A549 (cell line): ENCODE data around the gene DARS1. TPM values are rescaled to one million over a fixed set of nuclear protein-coding genes. Genes with fewer than 3 reads are reported as not detected.

Experiments used
- ATAC-seq, 2 experiments: fragments of 200-7000 bp in 1 of 2; fragments of >200 bp in 1 of 2; cut with Nextera tagmentation in 1 of 2; cut with Tn5 transposase in 1 of 2; 3 replicates each; pipeline versions ENCODE4 v1.8.0 to v1.9.1; 2018 to 2020; ENCODE audit warnings: mild to moderate bottlenecking in 1 of 2, moderate library complexity in 1 of 2
- CTCF ChIA-PET: fragments of 300-600 bp; sonication (Branson Sonifier 250); formaldehyde crosslinking; extraction: SDS; loops from one replicate; lab custom pipeline; 2021; ENCODE audit warnings: antibody characterized with exemption, inconsistent platforms; lab: Yijun Ruan, JAX
- POLR2A ChIA-PET: fragments of 350-600 bp; formaldehyde crosslinking; extraction: SDS; loops from one replicate; lab custom pipeline; 2021; ENCODE audit warnings: antibody characterized with exemption, inconsistent platforms; lab: Yijun Ruan, JAX
- DNase-seq, 2 experiments: peaks; one replicate each; pipeline versions ENCODE4 v3.0.0 to v3.0.0-alpha.2; 2011 to 2016; ENCODE audit warnings: low read depth in 1 of 2, low spot score in 1 of 2
- FAIRE-seq: peaks from 2 replicates; lab custom pipeline; 2011; peaks lifted over from hg19 to GRCh38; lab: Jason Lieb, UNC
- H3K27ac ChIP-seq, 2 experiments: fragments of >200 bp; sonication (Bioruptor Twin); formaldehyde crosslinking; 3 replicates each; pipeline ENCODE4 v1.5.1; 2016 to 2017
- H3K4me1 ChIP-seq: fragments of >200 bp; sonication (Bioruptor Twin); formaldehyde crosslinking; 3 replicates; pipeline ENCODE4 v1.6.1; 2016
- H3K4me2 ChIP-seq: fragments of >200 bp; sonication (Bioruptor Twin); formaldehyde crosslinking; 3 replicates; pipeline ENCODE4 v1.6.1; 2016
- H3K4me3 ChIP-seq: fragments of >200 bp; sonication (Bioruptor Twin); formaldehyde crosslinking; 3 replicates; pipeline ENCODE4 v1.5.1; 2016
- H3K9me3 ChIP-seq: fragments of >200 bp; sonication (Bioruptor Twin); formaldehyde crosslinking; 3 replicates; pipeline ENCODE4 v1.6.1; 2016
- CBX2 ChIP-seq: fragments of 200-600 bp; sonication (generic); IDR thresholded peaks from 2 replicates; pipeline ENCODE4 v1.6.1; 2016; ENCODE audit warnings: low read depth, mild to moderate bottlenecking, borderline replicate concordance
- CEBPB ChIP-seq, 2 experiments: fragments of >200 bp in 1 of 2; sonication (Bioruptor Twin) in 1 of 2; formaldehyde crosslinking in 1 of 2; IDR thresholded peaks; 2 replicates each; pipeline ENCODE4 v1.6.1; 2012 to 2016
- E2F6 ChIP-seq: IDR thresholded peaks from 2 replicates; pipeline ENCODE4 v1.6.1; 2012; ENCODE audit warnings: low read depth, borderline replicate concordance
- EHF ChIP-seq: fragments of 250-450 bp; sonication (Bioruptor Pico); IDR thresholded peaks from 2 replicates; pipeline ENCODE4 v1.5.0; 2020; ENCODE audit warnings: mild to moderate bottlenecking
- FOSL2 ChIP-seq, 2 experiments: fragments of 450-650 bp in 1 of 2; fragments of >200 bp in 1 of 2; sonication (Bioruptor Twin) in 1 of 2; formaldehyde crosslinking; IDR thresholded peaks; 2 replicates each; pipeline versions ENCODE4 v1.5.0 to v1.6.1; 2016 to 2020; ENCODE audit warnings: mild to moderate bottlenecking in 1 of 2, moderate library complexity in 1 of 2
- HDAC2 ChIP-seq: fragments of 200-600 bp; sonication (generic); IDR thresholded peaks from 2 replicates; pipeline ENCODE4 v1.6.1; 2016
- HEYL ChIP-seq: fragments of 250-450 bp; sonication (Bioruptor Pico); IDR thresholded peaks from 2 replicates; pipeline ENCODE4 v1.8.0; 2021; ENCODE audit warnings: mild to moderate bottlenecking, moderate library complexity
- HMGXB4 ChIP-seq: fragments of 250-450 bp; sonication (Bioruptor Pico); IDR thresholded peaks from 2 replicates; pipeline ENCODE4 v1.5.0; 2021; ENCODE audit warnings: mild to moderate bottlenecking, moderate library complexity, borderline replicate concordance
- HOXB5 ChIP-seq: fragments of 250-450 bp; sonication (Bioruptor Pico); IDR thresholded peaks from 2 replicates; pipeline ENCODE4 v1.5.0; 2020; ENCODE audit warnings: mild to moderate bottlenecking, moderate library complexity
- JUNB ChIP-seq: fragments of >200 bp; sonication (Bioruptor Twin); formaldehyde crosslinking; IDR thresholded peaks from 2 replicates; pipeline ENCODE4 v1.6.1; 2016
- MAFK ChIP-seq: fragments of 450-650 bp; IDR thresholded peaks from 2 replicates; pipeline ENCODE4 v1.6.1; 2014; ENCODE audit not compliant: partially characterized antibody
- MAX ChIP-seq: IDR thresholded peaks from 2 replicates; pipeline ENCODE4 v1.6.1; 2012
- NPAS2 ChIP-seq: fragments of 250-450 bp; sonication (Bioruptor Pico); IDR thresholded peaks from 2 replicates; pipeline ENCODE4 v1.8.0; 2022; ENCODE audit warnings: mild to moderate bottlenecking, moderate library complexity, borderline replicate concordance
- RARB ChIP-seq: fragments of 250-450 bp; sonication (Bioruptor Pico); IDR thresholded peaks from 2 replicates; pipeline ENCODE4 v1.8.0; 2021; ENCODE audit warnings: mild to moderate bottlenecking, moderate library complexity
- WGBS: methylation state at CpG from one replicate; pipeline ENCODE4 v1.1.6; 2017; ENCODE audit errors: missing lambda C conversion rate; 5-methylcytosine and 5-hydroxymethylcytosine counted together
- polyA plus RNA-seq, 4 experiments: library from polyadenylated mRNA; depleted of rRNA in 3 of 4; stranded (reverse); fragments of >200 nt; fragmentation: RNase III in 1 of 4; extraction: RNeasy Plus Mini Kit Qiagen cat#74134 plus additional on column Dnase treatment in 1 of 4; gene quantifications; 2 replicates in 3 of 4; 3 replicates in 1 of 4; pipeline ENCODE4 v1.2.3, GENCODE V29; 2011 to 2017
- TF ChIP-seq, protein P1 (sequence below): fragments of 200-600 bp; sonication (generic); IDR thresholded peaks from 2 replicates; pipeline ENCODE4 v1.6.1; 2016; ENCODE audit warnings: antibody characterized with exemption, mild to moderate bottlenecking, moderate library complexity
- TF ChIP-seq, protein P2 (sequence below): fragments of >200 bp; sonication (Bioruptor Twin); formaldehyde crosslinking; IDR thresholded peaks from 3 replicates; pipeline ENCODE4 v1.6.1; 2016

The DARS1 gene
- polyA plus RNA-seq, 2 of the 4 experiments (the other 2 are of a cell fraction): 83.8 to 130 TPM

- WGBS: 17% methylated on average over 2 of the region's 2 CpGs
- DNase-seq (peak in 1 of 2 experiments; percentile 22), ATAC-seq (no peak), FAIRE-seq (no peak)
- Histone ChIP-seq H3K4me2 (peak overlapping the region; percentile 22), H3K27ac (no peak overlapping the region), H3K4me3 (no peak overlapping the region), H3K4me1 (peaks cover 9% of the 10 kb centered on the region; the same call in 2 of the 3 replicates), H3K9me3 (no peaks in the 10 kb centered on the region)
- CTCF ChIA-PET: no interaction called here
- POLR2A ChIA-PET: no interaction called here
- no peak for TF ChIP-seq E2F6
- TF ChIP-seq, protein P1, sequence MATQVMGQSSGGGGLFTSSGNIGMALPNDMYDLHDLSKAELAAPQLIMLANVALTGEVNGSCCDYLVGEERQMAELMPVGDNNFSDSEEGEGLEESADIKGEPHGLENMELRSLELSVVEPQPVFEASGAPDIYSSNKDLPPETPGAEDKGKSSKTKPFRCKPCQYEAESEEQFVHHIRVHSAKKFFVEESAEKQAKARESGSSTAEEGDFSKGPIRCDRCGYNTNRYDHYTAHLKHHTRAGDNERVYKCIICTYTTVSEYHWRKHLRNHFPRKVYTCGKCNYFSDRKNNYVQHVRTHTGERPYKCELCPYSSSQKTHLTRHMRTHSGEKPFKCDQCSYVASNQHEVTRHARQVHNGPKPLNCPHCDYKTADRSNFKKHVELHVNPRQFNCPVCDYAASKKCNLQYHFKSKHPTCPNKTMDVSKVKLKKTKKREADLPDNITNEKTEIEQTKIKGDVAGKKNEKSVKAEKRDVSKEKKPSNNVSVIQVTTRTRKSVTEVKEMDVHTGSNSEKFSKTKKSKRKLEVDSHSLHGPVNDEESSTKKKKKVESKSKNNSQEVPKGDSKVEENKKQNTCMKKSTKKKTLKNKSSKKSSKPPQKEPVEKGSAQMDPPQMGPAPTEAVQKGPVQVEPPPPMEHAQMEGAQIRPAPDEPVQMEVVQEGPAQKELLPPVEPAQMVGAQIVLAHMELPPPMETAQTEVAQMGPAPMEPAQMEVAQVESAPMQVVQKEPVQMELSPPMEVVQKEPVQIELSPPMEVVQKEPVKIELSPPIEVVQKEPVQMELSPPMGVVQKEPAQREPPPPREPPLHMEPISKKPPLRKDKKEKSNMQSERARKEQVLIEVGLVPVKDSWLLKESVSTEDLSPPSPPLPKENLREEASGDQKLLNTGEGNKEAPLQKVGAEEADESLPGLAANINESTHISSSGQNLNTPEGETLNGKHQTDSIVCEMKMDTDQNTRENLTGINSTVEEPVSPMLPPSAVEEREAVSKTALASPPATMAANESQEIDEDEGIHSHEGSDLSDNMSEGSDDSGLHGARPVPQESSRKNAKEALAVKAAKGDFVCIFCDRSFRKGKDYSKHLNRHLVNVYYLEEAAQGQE: no peak
- TF ChIP-seq EHF (CRISPR knock-in tag): no peak
- TF ChIP-seq HMGXB4 (CRISPR knock-in tag): no peak
- TF ChIP-seq, all 56 proteins: peak for 0
Measured at GRCh38 chr2:136023416-136023815, 38.0 kb upstream of the DARS1 start.

DNA sequence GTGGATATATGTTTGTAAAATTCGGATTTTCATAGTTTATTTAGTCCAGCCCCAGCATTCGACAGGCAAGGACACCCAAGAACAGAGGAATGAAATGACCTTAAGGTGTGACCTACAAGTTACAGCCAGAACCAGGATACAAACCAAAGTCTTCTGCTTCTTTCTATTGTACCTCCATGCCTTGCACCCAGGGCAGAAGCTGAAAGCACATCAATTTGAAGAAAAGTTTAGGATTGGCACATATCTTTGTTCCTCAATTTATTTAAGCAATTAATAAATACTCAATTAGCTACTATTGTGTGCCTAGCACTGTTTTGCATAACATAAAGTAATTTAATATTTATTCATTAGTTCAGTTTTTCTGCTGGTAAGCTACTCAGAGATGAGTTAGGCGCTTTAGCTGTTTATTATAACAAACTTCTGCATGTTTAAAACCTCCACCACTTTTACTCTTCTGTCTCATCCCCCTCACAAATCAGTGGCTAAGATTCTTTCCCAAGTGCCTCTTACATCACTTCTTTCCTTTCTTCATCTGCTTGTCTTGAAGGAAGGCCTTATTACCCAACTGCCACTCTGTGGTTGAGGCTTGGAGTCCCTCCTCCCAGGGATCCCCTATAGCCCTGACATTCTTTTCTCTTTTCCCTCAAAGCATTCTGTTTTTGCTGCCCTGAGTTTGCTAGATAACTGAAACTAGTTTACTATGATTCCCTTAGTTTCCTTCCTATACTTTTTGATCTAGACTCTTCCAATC lies 37.1 kb upstream of the DARS1 start:
- CTCF ChIA-PET: no interaction called here
- POLR2A ChIA-PET: no interaction called here
- no peak for ATAC-seq
- Histone ChIP-seq H3K4me3 (no peak overlapping the region), H3K4me2 (peak overlapping the region; percentile 22; the same call in 1 of the 3 replicates), H3K27ac (no peak overlapping the region), H3K9me3 (no peaks in the 10 kb centered on the region), H3K4me1 (peaks cover 9% of the 10 kb centered on the region; the same call in 2 of the 3 replicates)
- TF ChIP-seq JUNB (no peak), HEYL (no peak), FOSL2 (IDR thresholded peaks at IDR 0.05) (no peak), FOSL2 (CRISPR knock-in tag; IDR thresholded peaks at IDR 0.05) (no peak), MAFK (no peak), CBX2 (no peak), EHF (CRISPR knock-in tag) (no peak), HDAC2 (no peak), MAX (no peak), CEBPB (IDR thresholded peaks at IDR 0.05) (no peak), HOXB5 (CRISPR knock-in tag) (no peak)
- DNase-seq: no peak
- 68% methylated on average over 3 of the region's 3 CpGs for WGBS
- FAIRE-seq: no peak

DNA sequence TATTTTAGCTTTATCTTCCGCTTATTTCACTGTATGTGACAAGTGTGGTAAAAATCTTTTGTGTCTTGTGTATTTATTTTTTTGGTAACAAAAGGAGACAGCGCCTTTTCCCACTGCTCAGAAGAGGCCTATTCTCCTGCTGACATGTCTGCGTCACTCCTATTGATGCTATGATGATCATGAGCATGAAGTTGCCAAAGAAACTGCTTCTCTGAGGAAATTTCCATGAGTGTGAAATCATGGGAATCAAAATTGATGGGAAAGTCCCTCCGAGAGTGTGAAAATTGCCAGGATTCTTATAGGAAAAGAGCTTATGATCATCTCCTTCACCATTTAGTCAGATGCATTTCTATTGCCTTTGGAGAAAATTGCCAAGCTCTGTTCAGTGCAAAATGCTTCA lies 36.5 kb upstream of the DARS1 start:
- FAIRE-seq (no peak), ATAC-seq (no peak), DNase-seq (no peak)
- CTCF ChIA-PET: no interaction called here
- Histone ChIP-seq H3K4me1 (peaks cover 9% of the 10 kb centered on the region; the same call in 2 of the 3 replicates), H3K4me3 (no peak overlapping the region), H3K27ac (no peak overlapping the region), H3K9me3 (no peaks in the 10 kb centered on the region), H3K4me2 (no peak overlapping the region)
- POLR2A ChIA-PET: no interaction called here
- TF ChIP-seq RARB (CRISPR knock-in tag): no peak
- TF ChIP-seq NPAS2 (CRISPR knock-in tag): no peak
- TF ChIP-seq, protein P2, sequence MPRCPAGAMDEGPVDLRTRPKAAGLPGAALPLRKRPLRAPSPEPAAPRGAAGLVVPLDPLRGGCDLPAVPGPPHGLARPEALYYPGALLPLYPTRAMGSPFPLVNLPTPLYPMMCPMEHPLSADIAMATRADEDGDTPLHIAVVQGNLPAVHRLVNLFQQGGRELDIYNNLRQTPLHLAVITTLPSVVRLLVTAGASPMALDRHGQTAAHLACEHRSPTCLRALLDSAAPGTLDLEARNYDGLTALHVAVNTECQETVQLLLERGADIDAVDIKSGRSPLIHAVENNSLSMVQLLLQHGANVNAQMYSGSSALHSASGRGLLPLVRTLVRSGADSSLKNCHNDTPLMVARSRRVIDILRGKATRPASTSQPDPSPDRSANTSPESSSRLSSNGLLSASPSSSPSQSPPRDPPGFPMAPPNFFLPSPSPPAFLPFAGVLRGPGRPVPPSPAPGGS: no peak
- WGBS: 82% methylated on average over 4 of the region's 4 CpGs
